ENCODE measurements around the gene AGRP.
"Not testable (repeated sequence)": the region's sequence is repeated elsewhere in the genome, so short reads cannot be mapped to it uniquely, and the experiment has no call there.

The AGRP gene

DNA sequence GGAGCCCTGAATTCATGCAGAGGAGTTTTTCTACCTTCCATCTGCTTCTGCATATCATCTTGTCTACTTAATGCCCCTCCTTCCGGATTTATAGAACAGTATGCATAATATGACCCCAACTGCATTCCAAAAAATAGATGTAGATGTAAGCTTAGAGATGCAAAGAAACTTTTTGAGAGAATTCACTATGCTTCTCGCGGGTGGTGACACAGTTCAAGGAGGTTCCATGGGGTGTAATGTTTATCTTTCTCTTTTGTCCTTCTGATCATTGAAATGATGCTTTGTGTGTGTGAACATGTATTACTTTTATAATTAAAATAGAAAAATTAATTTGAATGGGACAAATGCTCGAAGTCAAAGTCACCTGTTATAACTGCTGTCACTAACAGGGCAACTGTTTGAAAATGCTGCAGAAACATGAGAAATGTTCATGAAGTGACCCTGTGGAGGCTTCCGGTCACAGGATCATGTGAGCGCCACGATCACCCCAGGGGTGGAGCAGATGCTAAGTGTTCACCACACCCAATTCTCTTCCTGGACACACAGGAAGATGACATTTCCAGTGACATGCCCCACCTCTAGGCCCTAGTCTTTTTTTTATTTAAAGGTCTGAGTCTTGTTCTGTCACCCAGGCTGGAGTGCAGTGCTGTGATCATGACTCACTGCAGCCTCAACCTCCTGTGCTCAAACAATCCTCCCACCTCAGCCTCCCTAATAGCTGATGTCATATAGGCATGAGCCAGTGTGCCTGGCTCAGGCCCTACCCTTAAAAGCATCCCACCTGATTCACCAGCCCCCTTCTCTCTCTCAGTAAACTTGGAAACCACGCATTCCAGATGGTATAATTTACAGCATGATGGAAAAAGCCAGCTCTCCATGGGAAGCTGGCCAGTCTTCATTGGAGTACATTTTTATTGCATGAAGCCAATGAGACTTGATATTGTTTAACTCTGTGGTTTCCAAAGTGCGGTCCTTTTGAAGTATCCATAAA, 21.0 kb upstream of the AGRP start:
- no peak for DNase-seq (ENCODE audit: low spot score)

- DNase-seq (ENCODE audit: low spot score): no peak
Measured at GRCh38 chr16:67499106-67499505, 15.8 kb upstream of the AGRP start.

- no peak for DNase-seq (ENCODE audit: low spot score)
Measured at GRCh38 chr16:67490335-67491096, 7.2 kb upstream of the AGRP start.

GRCh38 chr16:67489401-67490083, 6.2 kb upstream of the AGRP start:
- peak; percentile 38 for DNase-seq (ENCODE audit: low spot score)

GRCh38 chr16:67487561-67487960, 4.2 kb upstream of the AGRP start:
- not testable (repeated sequence) for DNase-seq (ENCODE audit: low spot score)

DNA sequence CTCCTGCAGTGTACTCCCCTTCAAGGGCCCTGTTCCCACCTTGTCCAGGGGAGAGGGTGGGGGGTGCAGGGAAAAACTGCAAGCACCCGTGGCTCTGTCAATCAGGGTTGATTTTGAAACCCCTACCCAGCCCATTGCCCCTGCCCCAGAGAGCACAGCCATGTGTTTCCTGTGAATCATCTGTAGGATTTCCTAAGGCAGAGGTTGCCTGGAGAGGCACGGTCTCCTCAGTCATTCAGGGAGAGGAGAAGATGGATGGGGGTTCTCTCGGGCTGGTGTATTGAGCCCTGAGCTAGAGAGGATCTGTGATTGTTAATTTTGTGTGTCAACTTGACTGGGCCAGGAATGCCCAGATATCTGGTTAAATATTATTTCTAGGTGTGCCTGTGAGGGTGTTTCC, 3.5 kb upstream of the AGRP start:
- DNase-seq (ENCODE audit: low spot score): no peak

GRCh38 chr16:67483731-67484525, 581 bp upstream of the AGRP start:
- no peak for DNase-seq (ENCODE audit: low spot score)

- no peak for DNase-seq (ENCODE audit: low spot score)
Measured at GRCh38 chr16:67482233-67482924, 968 bp downstream of the AGRP start.

- DNase-seq (ENCODE audit: low spot score): peak; percentile 62
Measured at GRCh38 chr16:67481561-67482232, 1.6 kb downstream of the AGRP start.

- DNase-seq (ENCODE audit: low spot score): peak; percentile 98
Measured at GRCh38 chr16:67480833-67481560, 2.4 kb downstream of the AGRP start, which contains the start of gene ATP6V0D1. TSS of gene ATP6V0D1 (minus strand) at chr16:67481157. CDS start at chr16:67481086, 71 bp downstream.

DNA sequence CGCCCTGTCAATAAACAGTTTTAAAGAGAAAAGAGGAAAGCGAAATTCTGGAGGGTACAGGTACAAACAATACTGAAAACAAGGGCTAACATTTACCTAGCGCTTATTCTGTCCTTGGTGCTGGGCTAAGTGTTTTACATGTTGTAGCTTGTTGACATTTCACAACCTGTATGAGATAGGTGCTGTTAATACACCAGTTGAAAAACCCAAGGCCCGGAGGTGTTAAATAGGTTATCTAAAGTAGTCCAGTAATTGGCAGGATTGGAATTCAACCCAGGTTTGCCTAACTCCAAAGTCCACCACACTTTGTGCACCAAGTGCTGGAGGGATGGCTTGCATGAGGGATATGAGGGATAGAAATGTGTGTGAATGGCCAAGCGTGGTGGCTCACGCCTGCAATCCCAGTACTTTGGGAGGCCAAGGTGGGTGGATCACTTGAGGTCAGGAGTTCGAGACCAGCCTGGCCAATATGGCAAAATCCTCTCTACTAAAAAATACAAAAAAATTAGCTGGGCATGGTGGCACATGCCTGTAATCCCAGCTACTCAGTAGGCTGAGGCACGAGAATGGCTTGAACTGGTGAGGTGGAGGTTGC, 5.3 kb downstream of the AGRP start:
- no peak for DNase-seq (ENCODE audit: low spot score)

- DNase-seq (ENCODE audit: low spot score): no peak
Measured at GRCh38 chr16:67474551-67475455, 8.5 kb downstream of the AGRP start.

GRCh38 chr16:67471758-67472384, 11.5 kb downstream of the AGRP start:
- no peak for DNase-seq (ENCODE audit: low spot score)

DNA sequence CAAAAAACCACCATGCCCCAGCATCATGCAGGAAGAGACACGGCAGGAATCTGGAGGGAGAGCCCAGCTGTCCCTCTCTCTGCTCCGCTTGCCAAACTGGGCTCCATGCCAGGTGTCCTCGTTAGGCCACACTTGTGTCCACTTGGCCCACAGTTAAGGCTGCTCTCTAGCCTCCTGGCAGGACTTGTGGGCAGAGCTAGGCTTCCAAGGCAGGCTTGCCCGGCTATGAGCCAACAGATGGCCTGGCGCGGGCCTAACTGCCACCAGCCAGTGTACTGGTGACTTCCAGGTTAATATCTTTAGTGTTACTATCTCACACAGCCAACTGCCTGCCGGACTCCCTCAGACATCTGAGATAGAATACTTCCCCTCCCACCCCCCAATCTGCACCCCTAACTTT, 13.0 kb downstream of the AGRP start:
- no peak for DNase-seq (ENCODE audit: low spot score)

DNA sequence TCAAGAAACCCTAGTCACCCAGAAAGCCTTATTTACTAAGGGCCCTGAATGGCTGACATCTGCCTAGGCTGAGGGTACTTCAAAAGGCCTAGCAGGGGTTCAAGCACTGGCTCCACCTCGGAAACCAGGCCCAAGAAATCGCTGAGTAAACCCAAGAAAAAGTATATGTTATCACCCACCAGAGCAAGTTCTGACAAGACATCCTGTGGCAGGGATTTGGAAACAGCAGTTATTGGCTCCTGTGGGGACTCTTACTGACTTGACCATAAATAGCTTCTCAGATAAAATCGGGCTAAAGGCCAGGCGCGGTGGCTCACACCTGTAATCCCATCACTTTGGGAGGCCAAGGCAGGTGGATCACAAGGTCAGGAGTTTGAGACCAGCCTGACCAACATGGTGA, 14.6 kb downstream of the AGRP start:
- DNase-seq (ENCODE audit: low spot score): no peak

DNA sequence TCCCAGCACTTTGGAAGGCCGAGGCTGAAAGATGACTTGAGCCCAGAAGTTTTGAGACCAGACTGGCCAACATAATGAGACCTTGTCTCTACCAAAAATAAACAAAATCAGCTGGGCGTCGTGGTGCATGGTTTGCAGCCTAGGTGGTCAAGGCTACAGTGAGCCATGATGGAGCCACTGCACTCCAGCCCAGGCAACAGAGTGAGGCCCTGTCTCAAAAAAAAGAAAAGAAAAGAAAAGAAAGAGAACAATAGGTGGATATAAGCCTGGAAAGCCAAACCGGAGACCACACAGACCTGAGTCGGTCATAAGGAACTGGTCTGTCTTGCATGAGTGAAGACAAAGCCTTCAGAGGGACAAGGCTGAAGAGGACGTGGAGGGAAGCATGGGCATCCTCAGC, 16.8 kb downstream of the AGRP start:
- DNase-seq (ENCODE audit: low spot score): no peak

- no peak for DNase-seq (ENCODE audit: low spot score)
Measured at GRCh38 chr16:67464565-67464964, 18.8 kb downstream of the AGRP start.

DNA sequence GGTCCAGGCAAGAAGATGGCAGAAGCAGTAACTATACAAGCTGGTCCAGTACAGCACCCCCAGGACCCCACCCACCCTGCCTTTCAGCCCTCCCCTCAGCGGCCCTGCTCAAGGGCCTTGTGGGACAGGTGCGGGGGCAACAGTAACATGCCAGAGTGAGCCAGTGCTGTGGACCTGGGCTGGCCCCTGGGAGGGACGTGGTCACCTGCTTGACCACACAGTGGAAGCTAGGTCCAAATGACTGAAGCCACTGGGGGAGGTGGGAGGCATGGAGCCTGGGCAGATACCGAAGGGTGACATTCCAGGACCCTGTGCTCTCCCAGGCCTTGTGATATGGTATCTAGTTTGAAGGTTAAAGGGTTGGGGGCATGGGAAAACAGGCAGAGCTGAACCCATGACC, 19.7 kb downstream of the AGRP start:
- no peak for DNase-seq (ENCODE audit: low spot score)

Data from NAMALWA (cell line).